ENCODE results near the gene LRRK1. TPM values are rescaled to one million over a fixed set of nuclear protein-coding genes. Genes with fewer than 3 reads are reported as not detected.

The LRRK1 gene
- total RNA-seq, 1 experiment from 2014 or later: 7.6 TPM

DNA sequence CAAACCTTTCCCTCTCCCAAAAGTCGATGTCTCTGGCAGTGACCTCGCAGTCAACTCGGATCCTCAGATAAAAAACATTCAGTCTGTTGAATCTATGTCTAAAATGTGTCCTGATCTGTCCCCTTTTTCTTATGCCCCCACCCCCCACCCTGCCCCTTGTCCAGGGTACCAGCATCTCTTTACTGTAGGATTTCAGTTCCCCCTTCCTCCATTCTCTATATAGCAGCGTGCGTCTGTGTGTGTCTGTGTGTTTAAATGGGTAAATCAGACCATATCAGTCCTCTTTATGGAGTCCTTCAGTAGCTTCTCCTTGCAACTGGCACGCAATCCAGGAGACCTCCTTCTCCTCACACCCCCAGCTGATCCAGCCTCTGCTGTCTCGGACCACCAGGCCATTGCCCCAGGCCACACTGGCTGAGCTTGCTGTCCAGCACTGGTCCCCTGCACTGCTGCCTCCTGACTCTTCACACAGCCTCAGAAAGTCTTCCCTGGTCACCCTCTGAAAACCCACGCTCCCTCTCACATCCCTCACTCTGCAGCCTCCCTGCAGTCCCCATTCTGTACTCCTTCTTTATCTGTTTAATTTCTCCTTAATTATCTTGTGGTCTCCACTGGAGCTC lies 1.5 kb downstream of the LRRK1 start (continued):
- TF ChIP-seq, protein P1, sequence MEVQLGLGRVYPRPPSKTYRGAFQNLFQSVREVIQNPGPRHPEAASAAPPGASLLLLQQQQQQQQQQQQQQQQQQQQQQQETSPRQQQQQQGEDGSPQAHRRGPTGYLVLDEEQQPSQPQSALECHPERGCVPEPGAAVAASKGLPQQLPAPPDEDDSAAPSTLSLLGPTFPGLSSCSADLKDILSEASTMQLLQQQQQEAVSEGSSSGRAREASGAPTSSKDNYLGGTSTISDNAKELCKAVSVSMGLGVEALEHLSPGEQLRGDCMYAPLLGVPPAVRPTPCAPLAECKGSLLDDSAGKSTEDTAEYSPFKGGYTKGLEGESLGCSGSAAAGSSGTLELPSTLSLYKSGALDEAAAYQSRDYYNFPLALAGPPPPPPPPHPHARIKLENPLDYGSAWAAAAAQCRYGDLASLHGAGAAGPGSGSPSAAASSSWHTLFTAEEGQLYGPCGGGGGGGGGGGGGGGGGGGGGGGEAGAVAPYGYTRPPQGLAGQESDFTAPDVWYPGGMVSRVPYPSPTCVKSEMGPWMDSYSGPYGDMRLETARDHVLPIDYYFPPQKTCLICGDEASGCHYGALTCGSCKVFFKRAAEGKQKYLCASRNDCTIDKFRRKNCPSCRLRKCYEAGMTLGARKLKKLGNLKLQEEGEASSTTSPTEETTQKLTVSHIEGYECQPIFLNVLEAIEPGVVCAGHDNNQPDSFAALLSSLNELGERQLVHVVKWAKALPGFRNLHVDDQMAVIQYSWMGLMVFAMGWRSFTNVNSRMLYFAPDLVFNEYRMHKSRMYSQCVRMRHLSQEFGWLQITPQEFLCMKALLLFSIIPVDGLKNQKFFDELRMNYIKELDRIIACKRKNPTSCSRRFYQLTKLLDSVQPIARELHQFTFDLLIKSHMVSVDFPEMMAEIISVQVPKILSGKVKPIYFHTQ (CRISPR knock-in tag; IDR thresholded peaks at IDR 0.05): no peak
- TF ChIP-seq HMGXB4 (CRISPR knock-in tag; IDR thresholded peaks at IDR 0.05) (no peak), SOX15 (CRISPR knock-in tag; IDR thresholded peaks at IDR 0.05) (no peak), GRHL2 (CRISPR knock-in tag; IDR thresholded peaks at IDR 0.05; ENCODE audit: insufficient replicate concordance, severe bottlenecking) (no peak), RELA (CRISPR knock-in tag; IDR thresholded peaks at IDR 0.05; ENCODE audit: borderline replicate concordance) (no peak), FOXP4 (CRISPR knock-in tag; IDR thresholded peaks at IDR 0.05) (no peak), MXD4 (CRISPR knock-in tag; IDR thresholded peaks at IDR 0.05; ENCODE audit: borderline replicate concordance) (no peak)
- TF ChIP-seq, protein P2, sequence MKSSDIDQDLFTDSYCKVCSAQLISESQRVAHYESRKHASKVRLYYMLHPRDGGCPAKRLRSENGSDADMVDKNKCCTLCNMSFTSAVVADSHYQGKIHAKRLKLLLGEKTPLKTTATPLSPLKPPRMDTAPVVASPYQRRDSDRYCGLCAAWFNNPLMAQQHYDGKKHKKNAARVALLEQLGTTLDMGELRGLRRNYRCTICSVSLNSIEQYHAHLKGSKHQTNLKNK (CRISPR knock-in tag; IDR thresholded peaks at IDR 0.05): no peak
- TF ChIP-seq, protein P3, sequence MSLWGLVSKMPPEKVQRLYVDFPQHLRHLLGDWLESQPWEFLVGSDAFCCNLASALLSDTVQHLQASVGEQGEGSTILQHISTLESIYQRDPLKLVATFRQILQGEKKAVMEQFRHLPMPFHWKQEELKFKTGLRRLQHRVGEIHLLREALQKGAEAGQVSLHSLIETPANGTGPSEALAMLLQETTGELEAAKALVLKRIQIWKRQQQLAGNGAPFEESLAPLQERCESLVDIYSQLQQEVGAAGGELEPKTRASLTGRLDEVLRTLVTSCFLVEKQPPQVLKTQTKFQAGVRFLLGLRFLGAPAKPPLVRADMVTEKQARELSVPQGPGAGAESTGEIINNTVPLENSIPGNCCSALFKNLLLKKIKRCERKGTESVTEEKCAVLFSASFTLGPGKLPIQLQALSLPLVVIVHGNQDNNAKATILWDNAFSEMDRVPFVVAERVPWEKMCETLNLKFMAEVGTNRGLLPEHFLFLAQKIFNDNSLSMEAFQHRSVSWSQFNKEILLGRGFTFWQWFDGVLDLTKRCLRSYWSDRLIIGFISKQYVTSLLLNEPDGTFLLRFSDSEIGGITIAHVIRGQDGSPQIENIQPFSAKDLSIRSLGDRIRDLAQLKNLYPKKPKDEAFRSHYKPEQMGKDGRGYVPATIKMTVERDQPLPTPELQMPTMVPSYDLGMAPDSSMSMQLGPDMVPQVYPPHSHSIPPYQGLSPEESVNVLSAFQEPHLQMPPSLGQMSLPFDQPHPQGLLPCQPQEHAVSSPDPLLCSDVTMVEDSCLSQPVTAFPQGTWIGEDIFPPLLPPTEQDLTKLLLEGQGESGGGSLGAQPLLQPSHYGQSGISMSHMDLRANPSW (CRISPR knock-in tag; conservative IDR thresholded peaks at IDR 0.05; ENCODE audit: low read depth): no peak

DNA sequence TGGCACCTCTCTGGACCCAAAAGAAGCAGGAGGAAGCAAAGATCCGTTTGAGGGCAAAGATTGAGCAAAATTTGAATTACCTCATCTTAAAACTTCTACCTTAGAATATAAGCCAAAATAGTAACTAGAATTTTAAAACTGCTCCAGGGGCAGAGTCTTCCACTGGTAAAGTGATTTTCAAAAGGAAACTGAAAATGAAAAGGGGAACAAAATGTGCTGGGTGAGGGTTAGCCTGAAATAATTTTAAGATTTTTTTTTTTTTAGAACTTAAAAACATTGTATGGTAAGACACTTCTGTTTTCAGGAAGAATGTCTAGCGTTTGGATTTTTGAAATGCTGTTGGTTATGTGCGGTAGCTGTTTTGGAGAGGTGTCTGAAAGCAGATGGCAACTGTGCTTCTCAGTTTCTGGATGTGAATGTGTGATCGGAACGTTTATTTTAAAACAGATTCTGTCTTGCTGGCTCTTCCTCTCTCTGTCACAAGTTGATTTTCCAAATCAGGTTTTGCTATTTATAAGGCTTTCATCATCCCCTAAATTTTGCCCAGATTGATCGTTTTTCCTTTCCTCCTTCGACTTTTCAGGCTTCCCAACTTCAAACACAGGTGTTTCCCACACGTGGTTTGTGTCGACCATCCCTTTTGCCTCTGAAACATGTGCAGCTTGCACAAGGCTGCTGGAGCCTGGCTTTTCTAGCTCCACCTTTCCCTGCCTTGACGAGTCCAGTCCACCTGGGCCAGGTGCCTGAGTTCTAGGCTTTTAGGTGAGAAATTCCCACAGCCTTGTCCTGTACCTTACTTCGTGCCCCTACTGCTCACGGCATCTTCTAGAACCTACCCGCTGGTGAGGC lies 3.3 kb downstream of the LRRK1 start:
- H3K4me3 Mint-ChIP-seq: no peak overlapping the region
- CTCF ChIA-PET: interaction anchor here (1.0 to 10.6 kb wide), 3 partner anchors 51 to 130 kb away, joined by 3 to 253 read pairs (median 3); no protein-coding TSS in a partner anchor
- ATAC-seq (no peak), DNase-seq (ENCODE audit: low spot score) (no peak)
- POLR2A ChIA-PET: interaction anchor here (0.6 kb wide), 1 partner anchor 57 kb away, joined by 9 read pairs; no protein-coding TSS in a partner anchor
- H3K27me3 Mint-ChIP-seq (ENCODE audit: low read depth): peaks cover 55% of the 10 kb centered on the region
- no peaks in the 10 kb centered on the region for H3K9me3 Mint-ChIP-seq
- TF ChIP-seq NFYB (CRISPR knock-in tag; conservative IDR thresholded peaks at IDR 0.05; ENCODE audit: low read depth) (no peak), ETV6 (CRISPR knock-in tag; IDR thresholded peaks at IDR 0.05) (no peak), NFE2L1 (CRISPR knock-in tag; IDR thresholded peaks at IDR 0.05) (no peak), ZNF423 (CRISPR knock-in tag; IDR thresholded peaks at IDR 0.05) (no peak)
- no peaks in the 10 kb centered on the region for H3K36me3 Mint-ChIP-seq
- H3K27ac Mint-ChIP-seq: no peak overlapping the region
- H3K4me1 Mint-ChIP-seq: peaks cover 7% of the 10 kb centered on the region

All from WTC11 (cell line).